Measurements from ENCODE around the gene SIPA1L3.

Gene SIPA1L3

GRCh38 chr19:37950471-37951175, 43.6 kb downstream of the SIPA1L3 start:
- no peak for DNase-seq

DNA sequence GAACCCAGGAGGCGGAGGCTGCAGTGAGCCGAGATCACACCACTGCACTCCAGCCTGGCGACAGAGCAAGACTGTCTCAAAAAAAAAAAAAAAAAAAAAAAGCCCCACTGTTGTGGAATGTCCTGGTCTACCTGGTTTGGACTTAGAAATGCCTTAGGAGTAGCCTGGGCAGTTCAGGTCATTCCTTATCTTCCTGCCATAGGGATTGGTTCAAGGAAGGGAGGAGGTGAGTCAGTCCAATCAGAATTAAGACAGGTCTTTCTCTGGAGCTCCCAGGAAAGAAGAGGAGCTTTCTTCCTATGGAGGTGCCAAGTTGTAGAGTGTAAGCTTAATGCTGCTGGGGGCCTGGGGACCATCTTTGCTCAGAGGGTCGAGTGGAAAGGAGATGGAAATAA, 44.8 kb downstream of the SIPA1L3 start:
- no peak for DNase-seq

DNA sequence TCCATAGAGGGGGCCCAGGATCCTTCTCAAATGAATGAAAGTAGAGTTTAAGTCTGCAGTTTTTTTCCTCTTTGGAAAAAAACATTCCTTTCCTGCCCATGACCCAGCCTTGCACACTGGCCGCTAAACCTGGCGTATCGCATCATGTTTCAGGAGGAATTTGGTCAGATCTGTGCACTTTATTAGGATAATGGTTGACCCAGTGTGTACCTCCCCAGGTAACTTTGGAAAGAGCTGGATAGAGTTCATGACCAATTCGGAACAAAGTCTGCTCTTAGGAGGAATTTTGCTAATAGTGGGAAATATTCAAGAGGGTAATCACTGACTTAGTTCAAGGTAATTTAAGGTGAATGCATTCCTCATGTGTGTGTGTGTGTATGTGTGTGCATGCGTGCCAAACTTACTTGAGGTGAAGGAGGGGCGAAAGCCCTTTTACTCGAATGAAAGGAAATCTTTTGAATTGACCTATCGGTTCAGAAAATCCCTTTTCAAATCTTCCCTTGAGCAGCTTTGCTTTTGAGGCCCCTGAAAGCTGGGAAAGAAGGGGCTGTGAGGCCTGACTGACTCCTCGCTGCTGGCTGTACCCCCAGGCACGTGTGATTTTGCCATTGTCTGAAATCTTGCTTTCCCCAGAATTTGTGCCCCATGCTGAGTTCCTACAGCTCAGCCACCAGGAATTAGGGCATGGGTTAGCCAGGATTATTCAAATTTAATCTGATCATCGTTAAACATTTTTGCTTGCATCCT, 46.3 kb downstream of the SIPA1L3 start:
- no peak for DNase-seq

GRCh38 chr19:37953918-37954303, 46.9 kb downstream of the SIPA1L3 start:
- no peak for DNase-seq

- no peak for DNase-seq
Observed at GRCh38 chr19:37954421-37954874, 47.4 kb downstream of the SIPA1L3 start.

- DNase-seq: no peak
Observed at GRCh38 chr19:37955986-37956385, 49.0 kb downstream of the SIPA1L3 start.

DNA sequence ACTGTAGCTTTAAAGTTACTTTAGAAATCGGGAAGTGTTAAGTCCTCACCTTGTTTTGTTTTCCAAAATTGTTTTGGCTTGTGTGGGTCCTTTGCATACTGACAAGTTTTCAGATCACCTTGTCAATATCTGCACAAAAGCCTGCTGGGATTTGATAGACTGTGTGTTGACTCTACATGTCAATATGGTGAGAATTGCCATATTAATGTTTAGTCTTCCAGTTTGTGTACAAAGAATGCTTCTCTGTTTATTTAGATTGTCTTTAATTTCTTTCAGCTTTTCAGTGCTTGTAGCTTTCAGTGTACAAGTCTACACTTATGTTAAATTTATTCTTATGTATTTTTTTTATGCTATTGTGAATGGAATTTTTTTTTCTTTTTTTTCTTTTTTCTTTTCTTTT, 50.2 kb downstream of the SIPA1L3 start:
- no peak for DNase-seq

DNA sequence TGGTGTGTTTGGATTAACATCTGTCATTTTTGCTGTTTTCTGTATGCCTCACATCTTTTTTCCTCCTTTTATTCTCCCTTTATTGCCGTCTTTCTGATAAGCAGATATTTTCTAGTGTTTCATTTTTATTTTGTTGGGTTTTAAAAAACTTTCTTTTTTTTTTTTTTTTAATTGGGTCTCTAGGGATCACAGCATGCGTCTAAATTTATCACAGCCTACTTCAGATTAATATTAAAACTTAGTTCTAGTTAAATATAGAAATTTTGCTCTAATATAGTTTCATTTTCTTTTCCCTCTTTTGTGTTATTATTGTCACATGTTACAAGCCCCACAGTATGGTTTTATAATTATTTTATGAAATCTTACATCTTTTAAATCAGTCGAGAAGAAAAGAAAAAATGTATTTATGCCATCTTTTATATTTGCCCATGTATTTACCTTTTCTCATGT, 52.7 kb downstream of the SIPA1L3 start:
- no peak for DNase-seq

DNA sequence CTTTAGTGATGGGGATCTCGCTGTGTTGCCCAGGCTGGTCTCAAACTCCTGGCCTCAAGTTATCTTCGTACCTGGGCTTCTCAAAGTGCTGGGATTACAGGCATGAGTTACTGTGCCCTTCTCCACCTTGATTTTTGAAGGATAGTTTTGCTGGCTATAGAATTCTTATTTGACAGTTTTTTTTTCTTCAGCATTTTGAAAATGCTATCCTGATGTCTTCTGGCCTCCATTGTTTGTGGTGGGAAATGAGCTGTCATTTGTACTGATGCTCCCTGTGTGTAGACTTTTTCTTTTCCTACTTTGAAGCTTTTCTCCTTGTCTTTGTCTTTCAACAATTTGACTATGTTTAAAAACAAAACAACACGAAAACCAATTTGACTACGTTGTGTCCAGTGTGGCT, 54.2 kb downstream of the SIPA1L3 start:
- DNase-seq: no peak

DNA sequence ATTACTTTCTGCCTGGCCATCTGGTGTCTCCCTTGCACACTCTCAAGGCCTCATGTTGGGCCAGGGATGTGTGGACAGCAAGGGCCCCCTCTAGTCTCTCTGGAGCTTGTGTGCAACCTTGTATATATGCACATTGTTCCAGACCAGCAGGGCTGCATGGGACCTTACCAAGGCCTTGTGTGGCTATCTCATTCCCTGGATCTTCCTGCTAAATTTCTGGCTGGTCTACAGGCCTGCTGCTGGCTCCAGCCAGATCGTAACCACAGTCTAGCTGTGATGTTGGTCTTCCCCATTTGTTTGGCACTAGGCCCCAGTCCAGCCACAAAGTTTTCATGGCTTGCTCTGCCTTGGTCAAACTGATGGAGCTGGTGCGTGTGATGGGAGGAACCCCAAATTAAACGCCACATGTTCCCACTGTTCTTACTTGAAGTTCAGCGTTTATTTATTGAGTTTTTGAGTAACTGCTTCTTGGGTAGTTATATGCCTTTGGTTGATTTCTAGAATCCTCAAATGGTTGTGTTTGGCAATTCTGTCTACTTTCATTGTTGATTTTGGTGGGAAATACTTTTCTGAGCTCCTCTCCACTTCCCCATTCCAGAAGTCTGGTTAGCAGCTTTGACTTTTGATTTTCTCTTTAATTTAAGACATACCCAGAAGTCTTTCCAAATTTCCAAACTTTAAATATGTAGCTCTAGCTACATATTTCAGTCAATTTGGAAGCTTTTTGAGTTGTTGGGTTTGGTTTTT, 56.4 kb downstream of the SIPA1L3 start:
- DNase-seq: no peak

DNA sequence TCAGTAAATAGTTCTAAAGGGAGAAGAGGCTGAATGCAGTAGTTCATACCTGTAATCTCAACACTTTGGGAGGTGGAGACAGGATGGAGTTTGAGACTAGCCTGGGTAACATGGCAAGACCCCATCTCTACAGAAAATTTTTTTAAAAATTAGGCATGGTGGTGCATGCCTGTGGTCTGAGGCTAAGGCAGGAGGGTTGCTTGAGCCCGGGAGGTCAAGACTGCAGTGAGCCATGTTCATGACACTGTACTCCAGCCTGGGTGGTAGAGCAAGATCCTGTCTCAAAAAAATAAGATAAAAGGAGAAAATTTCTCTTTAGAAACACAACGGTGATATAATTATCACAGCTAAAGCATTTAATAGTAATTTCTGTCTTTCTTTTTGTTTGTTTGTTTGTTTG, 57.1 kb downstream of the SIPA1L3 start:
- DNase-seq: no peak

DNA sequence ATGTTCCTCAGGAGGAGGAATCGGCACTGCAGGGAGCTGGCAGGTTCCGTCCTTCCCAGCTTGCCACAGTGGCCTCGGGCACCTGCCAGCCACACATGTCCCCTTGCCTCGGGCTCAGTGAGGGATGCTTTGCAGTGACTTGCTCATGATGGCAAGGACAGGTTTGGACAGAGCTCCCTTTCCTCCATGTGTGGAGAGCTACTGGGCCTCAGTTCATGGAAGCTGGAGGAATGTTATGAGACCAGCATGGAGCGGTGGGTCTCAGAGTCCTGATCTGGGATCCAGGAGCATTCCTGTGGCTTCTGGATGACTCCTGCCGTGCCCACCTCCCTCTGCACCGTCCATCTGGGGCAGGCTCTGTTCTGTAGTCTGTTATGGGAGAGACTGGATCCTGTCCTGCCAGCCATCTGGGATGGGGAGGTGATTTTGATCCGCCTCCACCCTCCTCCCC, 59.2 kb downstream of the SIPA1L3 start:
- DNase-seq: no peak

- peak; percentile 33 for DNase-seq
Observed at GRCh38 chr19:37966662-37967231, 59.7 kb downstream of the SIPA1L3 start.

- DNase-seq: no peak
Observed at GRCh38 chr19:37969695-37970094, 62.7 kb downstream of the SIPA1L3 start.

GRCh38 chr19:37970699-37971098, 63.7 kb downstream of the SIPA1L3 start:
- no peak for DNase-seq

- DNase-seq: no peak
Observed at GRCh38 chr19:37972803-37973202, 65.8 kb downstream of the SIPA1L3 start.

- no peak for DNase-seq
Observed at GRCh38 chr19:37973666-37974065, 66.7 kb downstream of the SIPA1L3 start.

DNA sequence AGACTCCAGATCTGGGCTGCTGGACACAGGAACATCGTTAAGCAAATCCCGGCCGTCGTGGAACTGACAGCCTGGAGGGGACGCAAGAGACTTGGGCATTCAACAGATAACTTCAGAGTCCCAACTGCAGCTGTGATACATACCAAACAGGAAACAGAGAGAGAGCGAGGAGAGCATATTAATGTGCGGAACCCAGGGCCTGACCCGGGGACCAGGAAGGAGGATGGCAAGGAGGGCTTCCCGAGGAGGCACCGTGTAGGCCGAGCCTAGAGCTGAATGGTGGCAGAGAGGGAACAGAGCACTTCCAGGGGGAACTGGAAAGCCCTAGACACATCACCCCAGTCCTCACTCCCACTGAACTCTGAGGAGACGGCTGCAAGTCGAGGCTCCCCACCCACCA, 68.1 kb downstream of the SIPA1L3 start:
- no peak for DNase-seq

- DNase-seq: no peak
Observed at GRCh38 chr19:37975596-37976515, 68.8 kb downstream of the SIPA1L3 start.

DNA sequence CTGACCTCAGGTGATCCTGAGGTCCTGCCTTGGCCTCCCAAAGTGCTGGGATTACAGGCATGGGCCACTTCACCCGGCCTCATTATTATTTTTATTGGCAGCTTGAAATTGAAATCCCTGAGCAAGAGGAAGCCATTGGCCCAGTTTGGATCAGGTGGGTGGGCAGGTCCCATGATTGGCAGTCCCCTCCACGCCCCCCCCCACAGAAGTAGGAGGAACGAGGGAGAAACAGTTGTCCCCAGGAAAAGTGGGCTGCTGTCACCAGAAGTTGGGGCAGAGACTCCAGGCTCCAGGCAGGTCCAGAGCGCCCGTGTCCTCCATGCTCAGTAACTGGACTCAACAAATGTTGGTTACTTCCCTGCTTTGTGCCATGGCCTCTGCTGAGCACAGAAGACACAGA, 70.4 kb downstream of the SIPA1L3 start:
- DNase-seq: no peak

GRCh38 chr19:37977992-37978391, 71.0 kb downstream of the SIPA1L3 start:
- no peak for DNase-seq

DNA sequence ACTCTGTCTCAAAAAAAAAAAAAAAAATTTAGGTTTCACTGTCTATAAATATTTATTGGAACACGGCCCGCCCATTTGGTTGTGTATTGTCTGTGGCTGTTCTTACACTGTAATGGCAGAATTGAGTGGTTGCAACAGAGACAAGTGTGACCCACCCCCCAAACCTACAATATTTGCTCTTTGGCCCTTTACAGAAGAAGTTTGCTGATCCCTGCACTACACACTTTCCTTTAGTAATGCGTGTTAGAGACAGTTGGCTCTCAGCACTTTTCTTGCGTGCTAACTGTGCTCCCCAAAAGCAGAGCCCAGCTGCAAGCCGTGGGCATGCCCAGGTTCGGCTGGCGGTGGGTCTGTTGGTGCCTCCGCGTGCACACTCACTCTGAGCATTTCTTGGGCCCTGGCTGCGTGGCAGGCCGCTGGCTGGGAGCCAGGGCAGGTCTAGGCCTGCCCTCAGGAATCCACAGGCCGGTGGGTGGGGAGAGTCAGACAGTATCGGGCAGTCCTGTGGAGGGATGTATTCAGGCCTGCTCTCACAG, 72.6 kb downstream of the SIPA1L3 start:
- peak; percentile 34 for DNase-seq

All from DMS53 (cell line).